GM12878 (cell line): ENCODE results near the gene DUOX2. TPM values are rescaled to one million over a fixed set of nuclear protein-coding genes. Genes with fewer than 3 reads are reported as not detected.

ENCODE experiments used
- ATAC-seq: fragments of 200-7000 bp; cut with Tn5 transposase; 3 replicates; pipeline ENCODE4 v1.9.1; 2020; ENCODE audit warnings: mild to moderate bottlenecking, moderate library complexity
- BruUV-seq: library from RNA; stranded (reverse); fragments of 400-500 nt; replicated peaks from 2 replicates; lab custom pipeline; 2021; lab: Mats Ljungman, UMichigan
- CTCF ChIA-PET: fragments of 300-600 bp; sonication (Branson Sonifier 250); formaldehyde crosslinking; extraction: SDS; loops from one replicate; lab custom pipeline; 2021; ENCODE audit warnings: inconsistent platforms; lab: Yijun Ruan, JAX
- POLR2A ChIA-PET: fragments of 350-600 bp; formaldehyde crosslinking; extraction: SDS; loops from one replicate; lab custom pipeline; 2021; ENCODE audit warnings: inconsistent platforms; lab: Charles Lee
- RAD21 ChIA-PET: fragments of 300-600 bp; sonication (Branson Sonifier 250); formaldehyde crosslinking; loops from one replicate; lab custom pipeline; 2023; ENCODE audit warnings: antibody characterized with exemption; ENCODE audit not compliant: unreplicated experiment; lab: Charles Lee
- SMC1A ChIA-PET: fragments of 300-600 bp; sonication (Branson Sonifier 250); formaldehyde crosslinking; loops from one replicate; lab custom pipeline; 2023; ENCODE audit not compliant: unreplicated experiment, uncharacterized antibody; lab: Charles Lee
- DNase-seq: peaks from one replicate; pipeline ENCODE4 v3.0.0-alpha.2; 2011; ENCODE audit warnings: low read depth, low spot score
- FAIRE-seq: peaks from 3 replicates; lab custom pipeline; 2011; peaks lifted over from hg19 to GRCh38; lab: Jason Lieb, UNC
- H2AFZ ChIP-seq: 2 replicates; pipeline ENCODE4 v1.6.0; 2011; ENCODE audit warnings: low read depth, low read length, control low read depth; ENCODE audit not compliant: control insufficient read depth
- H3K27ac ChIP-seq: 2 replicates; pipeline ENCODE4 v1.5.1; 2011; ENCODE audit warnings: control low read depth; ENCODE audit not compliant: control insufficient read depth, insufficient read depth
- H3K27me3 ChIP-seq, 2 experiments: replicated peaks in 1 of 2; 2 replicates each; pipeline versions ENCODE4 v1.6.0 to v1.6.1; 2011; ENCODE audit warnings: low read length in 1 of 2; ENCODE audit not compliant: control insufficient read depth in 2 of 2, insufficient read depth in 2 of 2
- H3K36me3 ChIP-seq, 2 experiments: 2 replicates each; pipeline ENCODE4 v1.5.1; 2011; ENCODE audit warnings: low read length in 1 of 2; ENCODE audit not compliant: control insufficient read depth in 2 of 2, insufficient read depth in 2 of 2
- H3K4me1 ChIP-seq: 2 replicates; pipeline ENCODE4 v1.6.1; 2011; ENCODE audit warnings: mild to moderate bottlenecking, low read length, moderate library complexity, mixed read lengths; ENCODE audit not compliant: control insufficient read depth, insufficient read depth
- H3K4me2 ChIP-seq: 2 replicates; pipeline ENCODE4 v1.6.0; 2011; ENCODE audit warnings: control low read depth; ENCODE audit not compliant: control insufficient read depth, insufficient read depth
- H3K4me3 ChIP-seq: fragments of 200-600 bp; sonication (generic); 2 replicates; pipeline ENCODE4 v1.5.1; 2016
- H3K79me2 ChIP-seq: 2 replicates; pipeline ENCODE4 v1.6.0; 2011; ENCODE audit warnings: low read length; ENCODE audit not compliant: control insufficient read depth, insufficient read depth
- H3K9ac ChIP-seq: 2 replicates; pipeline ENCODE4 v1.8.0; 2011; ENCODE audit warnings: low read length, control low read depth, mixed read lengths; ENCODE audit not compliant: control insufficient read depth, insufficient read depth
- H3K9me3 ChIP-seq: replicated peaks from 3 replicates; pipeline ENCODE4 v1.5.1; 2011; ENCODE audit warnings: mild to moderate bottlenecking, low read length; ENCODE audit not compliant: control insufficient read depth, insufficient read depth
- H4K20me1 ChIP-seq: 2 replicates; pipeline ENCODE4 v1.6.0; 2011; ENCODE audit not compliant: control insufficient read depth, insufficient read depth
- CHD1 ChIP-seq: IDR thresholded peaks from 2 replicates; pipeline ENCODE4 v1.6.1; 2012; ENCODE audit warnings: low read depth, low read length, improper control_type of control experiment
- CHD4 ChIP-seq: fragments of 200-600 bp; sonication (generic); IDR thresholded peaks from 2 replicates; pipeline ENCODE4 v1.6.1; 2016; ENCODE audit warnings: mild to moderate bottlenecking
- CREB1 ChIP-seq: IDR thresholded peaks from 2 replicates; pipeline ENCODE4 v1.6.1; 2012; ENCODE audit warnings: low read depth, mild to moderate bottlenecking, inconsistent platforms
- CTCF ChIP-seq, 3 experiments: IDR thresholded peaks in 2 of 3; conservative IDR thresholded peaks in 1 of 3; 2 replicates each; pipeline ENCODE4 v1.5.1; 2011; ENCODE audit warnings: low read depth in 3 of 3, low read length in 3 of 3, mild to moderate bottlenecking in 3 of 3, control low read depth in 2 of 3, moderate library complexity in 2 of 3, inconsistent platforms in 1 of 3, mixed read lengths in 1 of 3; ENCODE audit not compliant: control insufficient read depth in 2 of 3, insufficient read depth in 1 of 3; ENCODE audit errors: extremely low read depth in 1 of 3
- EGR1 ChIP-seq, 2 experiments: IDR thresholded peaks; 1 replicate in 1 of 2; 2 replicates in 1 of 2; pipeline ENCODE4 v1.6.1; 2011 to 2012; ENCODE audit warnings: low read depth in 2 of 2, low read length in 2 of 2, borderline replicate concordance in 1 of 2, mild to moderate bottlenecking in 1 of 2, moderate library complexity in 1 of 2
- MAX ChIP-seq: IDR thresholded peaks from 2 replicates; pipeline ENCODE4 v1.6.1; 2012; ENCODE audit warnings: low read depth, low read length, improper control_type of control experiment
- MEF2A ChIP-seq: IDR thresholded peaks from 2 replicates; pipeline ENCODE4 v1.6.1; 2011; ENCODE audit warnings: low read depth, mild to moderate bottlenecking, low read length, moderate library complexity; ENCODE audit not compliant: insufficient read depth
- MYB ChIP-seq: fragments of 150-350 bp; IDR thresholded peaks from 2 replicates; pipeline ENCODE4 v1.6.1; 2014; ENCODE audit warnings: mild to moderate bottlenecking, low read depth, low read length, borderline replicate concordance
- MYC ChIP-seq: IDR thresholded peaks from 2 replicates; pipeline ENCODE4 v1.6.1; 2011; ENCODE audit warnings: mild to moderate bottlenecking, low read length, moderate library complexity, inconsistent platforms; ENCODE audit not compliant: insufficient read depth, insufficient replicate concordance, insufficient read length, severe bottlenecking
- NBN ChIP-seq: fragments of 450-650 bp; IDR thresholded peaks from 2 replicates; pipeline ENCODE4 v1.6.1; 2016
- NFYA ChIP-seq: IDR thresholded peaks from 2 replicates; pipeline ENCODE4 v1.6.1; 2011; ENCODE audit warnings: low read depth, mild to moderate bottlenecking, low read length, improper control_type of control experiment, borderline replicate concordance
- RCOR1 ChIP-seq: conservative IDR thresholded peaks from 2 replicates; pipeline ENCODE4 v1.6.1; 2012; ENCODE audit warnings: low read depth, low read length, improper control_type of control experiment
- SIX5 ChIP-seq: IDR thresholded peaks from 2 replicates; pipeline ENCODE4 v1.6.1; 2011; ENCODE audit warnings: mild to moderate bottlenecking, low read depth, low read length, moderate library complexity; ENCODE audit not compliant: severe bottlenecking
- SREBF2 ChIP-seq: IDR thresholded peaks from 2 replicates; pipeline ENCODE4 v1.6.1; 2012; ENCODE audit warnings: mild to moderate bottlenecking, low read length
- SUZ12 ChIP-seq: fragments of 200-600 bp; sonication (generic); IDR thresholded peaks from one replicate; pipeline ENCODE4 v1.6.1; 2018; ENCODE audit warnings: antibody characterized with exemption, mild to moderate bottlenecking; ENCODE audit not compliant: unreplicated experiment
- USF2 ChIP-seq: IDR thresholded peaks from 2 replicates; pipeline ENCODE4 v1.6.1; 2011; ENCODE audit warnings: low read depth, low read length, improper control_type of control experiment, borderline replicate concordance
- ZNF622 ChIP-seq: fragments of 450-650 bp; IDR thresholded peaks from 2 replicates; pipeline ENCODE4 v1.6.1; 2017; ENCODE audit warnings: mild to moderate bottlenecking, inconsistent platforms
- WGBS: methylation state at CpG from one replicate; pipeline ENCODE4 v1.1.6; 2016; ENCODE audit warnings: low lambda C conversion rate; ENCODE audit not compliant: insufficient replicate concordance, insufficient coverage; ENCODE audit errors: missing lambda C conversion rate; 5-methylcytosine and 5-hydroxymethylcytosine counted together
- in situ Hi-C: fragments of 300-500 bp; cut with MboI; formaldehyde crosslinking; loops from 9 replicates; pipeline ENCODE4 v1.14.3; 2018; ENCODE audit warnings: mixed read lengths
- intact Hi-C: fragments of 100-400 bp; cut with micrococcal nuclease; formaldehyde crosslinking; loops from one replicate; pipeline ENCODE4 v1.14.2; 2022; ENCODE audit not compliant: unreplicated experiment
- polyA plus RNA-seq, 11 experiments: library from polyadenylated mRNA; depleted of rRNA in 4 of 11; unstranded in 6 of 11; stranded (reverse) in 5 of 11; fragments of >200 nt; fragmentation: Nextera tagmentation in 4 of 11; fragmentation: Illumina TruSeq in 1 of 11; extraction: Ambion mirVana in 4 of 11; extraction: Trizol in 1 of 11; gene quantifications; 1 replicate in 1 of 11; 2 replicates in 10 of 11; pipeline versions ENCODE4 v1.2.1 to v1.2.3, GENCODE V29; 2011 to 2016; ENCODE audit warnings: inconsistent platforms in 2 of 11, missing spikeins in 2 of 11, low read depth in 1 of 11
- total RNA-seq, 4 experiments: library from RNA; depleted of rRNA in 3 of 4; stranded (reverse); fragments of >200 nt in 3 of 4; fragmentation: Illumina TruSeq in 1 of 4; extraction: Trizol in 1 of 4; gene quantifications; 2 replicates each; pipeline versions ENCODE4 v1.2.1 to v1.2.3, GENCODE V29; 2013 to 2021
- TF ChIP-seq, protein P1 (sequence below): fragments of 450-650 bp; formaldehyde crosslinking; IDR thresholded peaks from 2 replicates; pipeline ENCODE4 v1.4.0; 2022; ENCODE audit warnings: mild to moderate bottlenecking, moderate library complexity

DUOX2 gene
- total and polyA plus RNA-seq, 10 of the 15 experiments (the other 5 are each of a cell fraction or from before 2014, with no cell fraction given) = 0.05 TPM; not detected in 9

- TF ChIP-seq CTCF (IDR thresholded peaks at IDR 0.05 in 2 of 3, conservative IDR thresholded peaks at IDR 0.05 in 1 of 3; ENCODE audit: control insufficient read depth in 2 of 3, extremely low read depth in 1 of 3, insufficient read depth in 1 of 3, low read depth in 3 of 3, low read length in 3 of 3) (no peak), MYC (no peak)
Measured at GRCh38 chr15:45093013-45093412, 21.0 kb downstream of the DUOX2 start (continued).

DNA sequence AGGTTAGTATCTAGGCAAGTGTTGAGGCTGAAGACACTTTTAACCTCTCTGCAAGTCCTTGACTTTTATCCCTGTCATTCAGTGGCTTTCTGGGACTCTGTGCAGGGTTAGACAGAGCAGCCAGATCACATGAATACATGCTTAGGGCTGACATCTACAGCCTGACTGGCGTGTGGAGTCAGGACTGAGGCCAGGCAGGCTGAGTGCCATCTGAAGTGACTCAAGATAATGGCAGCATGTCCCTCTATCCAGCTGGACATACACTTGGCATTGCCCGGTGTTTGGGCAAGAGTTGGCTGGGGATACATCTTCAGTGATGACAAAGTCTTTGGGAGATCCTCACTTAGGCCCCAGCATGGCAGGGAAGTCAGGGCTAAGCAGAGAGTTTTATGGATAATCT, 22.4 kb downstream of the DUOX2 start:
- TF ChIP-seq EGR1 (IDR thresholded peaks at IDR 0.05; ENCODE audit: borderline replicate concordance in 1 of 2, low read depth in 2 of 2, low read length in 2 of 2) (no peak), CHD1 (no peak), USF2 (no peak), CREB1 (no peak), SUZ12 (no peak), MEF2A (no peak), RCOR1 (no peak), CHD4 (no peak), SIX5 (no peak), ZNF622 (no peak), NFYA (no peak), MAX (no peak), MYB (no peak), SREBF2 (no peak), NBN (no peak)
- TF ChIP-seq, protein P1, sequence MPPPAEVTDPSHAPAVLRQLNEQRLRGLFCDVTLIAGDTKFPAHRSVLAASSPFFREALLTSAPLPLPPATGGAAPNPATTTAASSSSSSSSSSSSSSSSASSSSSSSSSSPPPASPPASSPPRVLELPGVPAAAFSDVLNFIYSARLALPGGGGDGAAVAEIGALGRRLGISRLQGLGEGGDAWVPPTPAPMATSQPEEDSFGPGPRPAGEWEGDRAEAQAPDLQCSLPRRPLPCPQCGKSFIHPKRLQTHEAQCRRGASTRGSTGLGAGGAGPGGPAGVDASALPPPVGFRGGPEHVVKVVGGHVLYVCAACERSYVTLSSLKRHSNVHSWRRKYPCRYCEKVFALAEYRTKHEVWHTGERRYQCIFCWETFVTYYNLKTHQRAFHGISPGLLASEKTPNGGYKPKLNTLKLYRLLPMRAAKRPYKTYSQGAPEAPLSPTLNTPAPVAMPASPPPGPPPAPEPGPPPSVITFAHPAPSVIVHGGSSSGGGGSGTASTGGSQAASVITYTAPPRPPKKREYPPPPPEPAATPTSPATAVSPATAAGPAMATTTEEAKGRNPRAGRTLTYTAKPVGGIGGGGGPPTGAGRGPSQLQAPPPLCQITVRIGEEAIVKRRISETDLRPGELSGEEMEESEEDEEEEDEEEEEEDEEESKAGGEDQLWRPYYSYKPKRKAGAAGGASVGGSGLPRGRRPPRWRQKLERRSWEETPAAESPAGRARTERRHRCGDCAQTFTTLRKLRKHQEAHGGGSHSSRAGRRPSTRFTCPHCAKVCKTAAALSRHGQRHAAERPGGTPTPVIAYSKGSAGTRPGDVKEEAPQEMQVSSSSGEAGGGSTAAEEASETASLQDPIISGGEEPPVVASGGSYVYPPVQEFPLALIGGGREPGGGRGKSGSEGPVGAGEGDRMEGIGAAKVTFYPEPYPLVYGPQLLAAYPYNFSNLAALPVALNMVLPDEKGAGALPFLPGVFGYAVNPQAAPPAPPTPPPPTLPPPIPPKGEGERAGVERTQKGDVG (CRISPR knock-in tag) = no peak
- TF ChIP-seq, all 136 proteins: peak for 0
- H3K79me2 ChIP-seq = no peaks in the 10 kb centered on the region
- no peaks in the 10 kb centered on the region for H3K9me3 ChIP-seq
- BruUV-seq = no TSS peak
- H3K27me3 ChIP-seq = 0 out of 4 replicates have a peak, but pooled peaks cover 0 to 2% of the 10 kb centered on the region in 2 experiments
- no peak overlapping the region for H3K27ac ChIP-seq
- H3K36me3 ChIP-seq = no peaks in the 10 kb centered on the region
- no peak for FAIRE-seq
- ChIA-PET SMC1A (no interaction called here), POLR2A (no interaction called here), CTCF (no interaction called here), RAD21 (no interaction called here)
- H2AFZ ChIP-seq = no peak overlapping the region
- 37% methylated on average over 2 of the region's 2 CpGs for WGBS
- intact Hi-C loops (no loop called here), in situ Hi-C loops (no loop called here)
- H4K20me1 ChIP-seq = no peaks in the 10 kb centered on the region
- no peak overlapping the region for H3K4me3 ChIP-seq
- no peaks in the 10 kb centered on the region for H3K4me1 ChIP-seq
- no peak overlapping the region for H3K9ac ChIP-seq
- no peak overlapping the region for H3K4me2 ChIP-seq
- no peak for ATAC-seq
- DNase-seq = no peak
